Fibroblast of villous mesenchyme (primary cell): Measurements from ENCODE around the gene HORMAD2. TPM values are rescaled to one million over a fixed set of nuclear protein-coding genes. Genes with fewer than 3 reads are reported as not detected.
"Not testable (repeated sequence)": the region's sequence is repeated elsewhere in the genome, so short reads cannot be mapped to it uniquely, and the experiment has no call there.

Experiments used
- DNase-seq: peaks from one replicate; pipeline ENCODE4 v3.0.0-alpha.2; 2010; ENCODE audit warnings: low read depth
- H3K4me3 ChIP-seq: 2 replicates; pipeline ENCODE4 v1.5.1; 2011; ENCODE audit warnings: low read depth, mild to moderate bottlenecking, low read length
- total RNA-seq: library from RNA; depleted of rRNA; stranded (reverse); fragments of >200 nt; gene quantifications from 2 replicates; pipeline ENCODE4 v1.2.3, GENCODE V29; 2012
- TF ChIP-seq, protein P1 (sequence below): IDR thresholded peaks from 2 replicates; pipeline ENCODE4 v1.5.1; 2012; ENCODE audit warnings: low read depth, mild to moderate bottlenecking, low read length; ENCODE audit not compliant: insufficient read depth

Gene HORMAD2
- total RNA-seq, 1 donor, result not detected

DNA sequence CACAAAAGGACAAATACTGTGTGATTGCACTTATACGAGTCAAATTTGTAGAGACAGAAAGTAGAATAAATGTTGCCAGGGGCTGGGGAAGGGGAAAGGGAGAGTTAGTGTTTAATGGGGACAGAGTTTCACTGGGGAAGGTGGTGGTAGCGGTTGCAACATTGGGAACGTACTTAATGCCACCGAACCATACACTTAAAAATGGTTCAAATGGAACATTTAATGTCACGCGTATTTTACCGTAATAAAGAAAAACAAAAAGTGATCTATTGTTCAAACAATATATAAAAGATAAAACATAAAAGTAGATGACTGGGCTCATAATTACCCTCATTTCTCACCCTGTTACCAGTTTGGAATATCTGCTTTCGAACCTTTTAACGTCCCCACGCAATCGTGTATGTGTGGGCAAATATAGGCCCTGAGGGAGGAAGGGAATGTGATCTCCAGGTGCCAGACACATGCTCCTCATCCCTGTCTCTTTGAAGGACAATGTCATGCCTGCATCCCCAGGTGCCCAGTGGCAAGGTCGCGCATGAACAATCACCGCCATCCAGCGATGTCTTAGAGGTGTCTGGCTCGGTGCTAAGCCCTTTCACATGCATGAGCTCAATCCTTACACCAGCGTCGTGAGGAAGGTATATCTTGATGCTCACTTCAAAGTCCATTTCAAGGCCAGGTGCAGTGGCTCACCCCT, 131.0 kb downstream of the HORMAD2 start:
- no peak overlapping the region for H3K4me3 ChIP-seq
- TF ChIP-seq, protein P1, sequence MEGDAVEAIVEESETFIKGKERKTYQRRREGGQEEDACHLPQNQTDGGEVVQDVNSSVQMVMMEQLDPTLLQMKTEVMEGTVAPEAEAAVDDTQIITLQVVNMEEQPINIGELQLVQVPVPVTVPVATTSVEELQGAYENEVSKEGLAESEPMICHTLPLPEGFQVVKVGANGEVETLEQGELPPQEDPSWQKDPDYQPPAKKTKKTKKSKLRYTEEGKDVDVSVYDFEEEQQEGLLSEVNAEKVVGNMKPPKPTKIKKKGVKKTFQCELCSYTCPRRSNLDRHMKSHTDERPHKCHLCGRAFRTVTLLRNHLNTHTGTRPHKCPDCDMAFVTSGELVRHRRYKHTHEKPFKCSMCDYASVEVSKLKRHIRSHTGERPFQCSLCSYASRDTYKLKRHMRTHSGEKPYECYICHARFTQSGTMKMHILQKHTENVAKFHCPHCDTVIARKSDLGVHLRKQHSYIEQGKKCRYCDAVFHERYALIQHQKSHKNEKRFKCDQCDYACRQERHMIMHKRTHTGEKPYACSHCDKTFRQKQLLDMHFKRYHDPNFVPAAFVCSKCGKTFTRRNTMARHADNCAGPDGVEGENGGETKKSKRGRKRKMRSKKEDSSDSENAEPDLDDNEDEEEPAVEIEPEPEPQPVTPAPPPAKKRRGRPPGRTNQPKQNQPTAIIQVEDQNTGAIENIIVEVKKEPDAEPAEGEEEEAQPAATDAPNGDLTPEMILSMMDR, result no peak
- DNase-seq, result no peak

DNA sequence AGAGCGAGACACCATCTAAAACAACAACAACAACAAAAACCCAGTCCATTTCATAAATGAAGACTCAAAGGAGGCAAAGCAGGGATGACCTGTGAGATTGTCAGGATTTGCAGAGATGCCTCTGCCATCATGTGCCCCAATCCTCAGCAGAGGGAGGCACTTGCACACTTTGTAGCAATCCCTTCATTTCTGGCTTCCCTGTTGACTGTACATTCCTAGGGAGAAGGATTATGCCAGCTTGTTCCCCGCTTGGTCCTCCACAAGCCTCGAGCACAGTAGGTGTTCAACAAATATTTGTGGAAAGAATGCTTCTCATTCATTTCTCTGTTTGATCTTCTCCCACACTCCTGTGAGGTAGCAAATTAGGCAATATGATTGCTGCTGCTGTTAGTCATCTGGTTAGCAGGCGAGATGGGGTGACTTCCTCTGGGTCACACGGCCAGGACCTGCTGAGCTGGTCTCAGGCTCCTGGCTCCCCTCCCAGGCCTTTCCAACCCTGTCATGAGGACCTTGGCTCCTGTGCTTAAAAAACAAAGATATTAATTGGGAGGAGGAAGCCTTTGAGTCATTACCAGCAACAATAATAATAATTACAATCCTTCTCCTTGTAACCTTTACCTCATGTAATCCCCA, 132.2 kb downstream of the HORMAD2 start:
- TF ChIP-seq, protein P1, result peak; percentile 25
- DNase-seq, result peak; percentile 96
- no peak overlapping the region for H3K4me3 ChIP-seq

DNA sequence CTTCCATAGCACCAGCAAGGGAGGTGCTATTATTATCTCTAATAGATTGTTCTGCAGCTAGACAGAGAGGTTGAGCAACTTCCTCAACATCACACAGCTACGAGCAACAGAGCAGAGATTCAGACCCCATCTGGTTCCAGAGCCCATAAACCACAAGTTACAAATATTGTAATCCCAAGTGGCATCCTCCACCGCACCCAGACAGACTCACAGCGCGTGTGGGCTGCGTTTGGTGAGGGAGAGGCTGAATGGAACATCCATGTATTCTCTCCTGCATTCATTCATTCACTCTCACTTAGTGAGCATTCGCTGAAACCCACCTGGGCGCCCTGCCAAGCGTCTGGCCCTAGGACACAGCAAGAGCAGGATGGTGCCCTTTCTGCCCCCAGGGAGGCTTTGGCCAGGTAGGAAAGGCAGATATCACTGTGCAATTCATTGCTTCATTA, 132.8 kb downstream of the HORMAD2 start:
- no peak overlapping the region for H3K4me3 ChIP-seq
- DNase-seq, result peak; percentile 95
- TF ChIP-seq, protein P1, result no peak

DNA sequence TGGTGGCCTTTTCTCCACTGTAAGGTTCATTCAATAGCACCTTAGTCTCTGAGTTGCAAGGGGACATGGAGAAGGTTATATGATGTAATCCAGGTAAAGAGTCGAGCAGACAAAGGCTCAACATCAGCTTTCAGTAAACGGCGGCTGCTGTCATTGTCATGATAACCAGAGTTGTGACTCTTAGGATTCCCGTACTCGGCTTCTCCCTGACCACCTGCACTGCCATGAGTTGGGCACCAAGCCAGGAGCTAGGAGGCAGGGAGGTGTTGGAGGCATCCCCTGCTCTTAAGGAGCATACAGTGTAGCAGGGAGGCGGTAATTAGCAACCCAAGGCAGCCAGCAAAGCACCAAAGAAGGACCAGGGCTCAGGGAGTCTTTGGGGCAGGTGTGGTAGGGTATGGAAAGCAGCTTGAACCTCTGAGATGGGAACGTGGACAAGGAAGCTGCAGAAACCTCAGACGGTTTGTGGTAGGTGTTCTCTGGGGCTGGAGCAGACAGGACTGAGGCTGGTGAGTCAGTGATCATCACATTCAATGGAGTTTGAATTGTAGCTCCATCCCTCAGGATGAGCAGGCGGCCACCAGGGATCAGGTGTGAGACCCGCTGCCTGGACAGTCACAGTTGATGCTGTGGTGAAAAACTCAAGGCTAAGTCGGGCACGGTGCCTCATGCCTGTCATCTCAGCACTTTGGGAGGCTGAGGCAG, 134.6 kb downstream of the HORMAD2 start:
- H3K4me3 ChIP-seq, result no peak overlapping the region
- TF ChIP-seq, protein P1, result no peak
- DNase-seq, result no peak

DNA sequence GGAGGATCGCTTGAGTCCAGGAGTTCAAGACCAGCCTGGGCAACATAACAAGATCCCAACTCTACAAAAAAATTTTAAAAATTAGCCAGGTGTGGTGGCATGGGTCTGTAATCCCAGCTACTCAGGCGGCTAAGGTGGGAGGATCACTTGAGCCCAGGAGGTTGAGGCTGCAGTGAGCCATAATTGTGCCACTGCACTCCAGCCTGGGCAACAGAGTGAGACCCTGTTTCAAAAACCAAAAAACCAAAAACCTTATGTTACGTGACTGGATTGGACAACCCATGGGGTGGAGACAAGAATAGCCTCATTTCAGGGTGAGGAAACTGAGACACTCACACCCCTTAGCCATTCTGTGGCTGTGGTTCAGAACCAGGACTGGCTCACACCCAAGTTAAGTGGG, 136.0 kb downstream of the HORMAD2 start:
- H3K4me3 ChIP-seq, DNase-seq: not testable (repeated sequence)

DNA sequence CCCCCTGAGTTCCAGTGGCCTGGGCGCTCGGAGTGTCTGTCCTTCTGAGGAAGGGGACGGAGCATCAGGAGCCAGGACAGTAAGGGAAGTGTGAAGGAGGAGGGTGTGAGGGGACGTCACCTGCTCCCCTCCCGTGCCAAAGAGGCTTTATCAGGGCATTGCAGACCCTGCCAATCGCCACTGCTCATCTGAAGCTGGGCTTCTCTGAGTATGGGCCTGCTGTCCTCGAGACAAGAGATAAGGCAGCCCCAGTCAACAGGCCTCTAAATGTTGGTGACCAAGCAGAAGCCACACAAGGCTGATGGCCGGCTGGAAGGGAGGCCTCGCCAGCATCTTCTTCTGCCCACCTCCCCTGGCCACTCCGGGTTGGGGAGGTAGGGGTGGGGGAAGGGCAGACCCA, 136.4 kb downstream of the HORMAD2 start:
- TF ChIP-seq, protein P1, result no peak
- H3K4me3 ChIP-seq, result no peak overlapping the region
- DNase-seq, result no peak
